Neuronal stem cell (in vitro differentiated cells): ENCODE results near the gene GNG13.
A peak's percentile ranks its signal among the peaks of the same experiment; 100 is the strongest.

ENCODE experiments used
- DNase-seq: peaks from one replicate; pipeline ENCODE4 v3.0.0-alpha.2; 2013; ENCODE audit warnings: low spot score
- H2AFZ ChIP-seq: one replicate; pipeline ENCODE4 v1.6.1; 2013; ENCODE audit warnings: mild to moderate bottlenecking, low read length, inconsistent platforms
- H2AK5ac ChIP-seq: 2 replicates; pipeline ENCODE4 v1.6.1; 2013; ENCODE audit warnings: low read depth, mild to moderate bottlenecking, inconsistent platforms, low read length, moderate library complexity, mixed read lengths
- H2BK120ac ChIP-seq: 2 replicates; pipeline ENCODE4 v1.6.1; 2013; ENCODE audit warnings: low read depth, mild to moderate bottlenecking, inconsistent platforms, low read length, moderate library complexity, mixed read lengths
- H2BK12ac ChIP-seq: one replicate; pipeline ENCODE4 v1.6.1; 2013; ENCODE audit warnings: low read length, inconsistent platforms
- H2BK15ac ChIP-seq: 2 replicates; pipeline ENCODE4 v1.6.1; 2013; ENCODE audit warnings: mild to moderate bottlenecking, low read length, inconsistent platforms, mixed read lengths
- H2BK5ac ChIP-seq: one replicate; pipeline ENCODE4 v1.6.1; 2013; ENCODE audit warnings: inconsistent platforms, mild to moderate bottlenecking, low read length, moderate library complexity
- H3K14ac ChIP-seq: one replicate; pipeline ENCODE4 v1.6.1; 2013; ENCODE audit warnings: low read length, inconsistent platforms
- H3K18ac ChIP-seq: 2 replicates; pipeline ENCODE4 v1.6.1; 2013; ENCODE audit warnings: low read length, inconsistent platforms
- H3K23ac ChIP-seq: 2 replicates; pipeline ENCODE4 v1.6.1; 2013; ENCODE audit warnings: low read depth, mild to moderate bottlenecking, mixed read lengths, low read length, inconsistent platforms; ENCODE audit not compliant: poor library complexity
- H3K27ac ChIP-seq: replicated peaks from 3 replicates; pipeline ENCODE4 v1.5.1; 2013; ENCODE audit warnings: low read length, inconsistent platforms
- H3K27me3 ChIP-seq, 3 experiments: 2 replicates each; pipeline ENCODE4 v1.6.1; 2013; ENCODE audit warnings: low read length in 3 of 3, mild to moderate bottlenecking in 2 of 3, inconsistent platforms in 1 of 3, low read depth in 1 of 3, mixed read lengths in 1 of 3, moderate library complexity in 1 of 3; ENCODE audit not compliant: control insufficient read depth in 3 of 3, insufficient read depth in 3 of 3
- H3K36me3 ChIP-seq, 2 donors: replicated peaks in 1 of 2; 2 replicates each; pipeline ENCODE4 v1.6.1; 2013; ENCODE audit warnings: low read length in 2 of 2; ENCODE audit not compliant: control insufficient read depth in 2 of 2, insufficient read depth in 2 of 2
- H3K4ac ChIP-seq: 2 replicates; pipeline ENCODE4 v1.6.1; 2013; ENCODE audit warnings: inconsistent platforms, mild to moderate bottlenecking, low read length, moderate library complexity
- H3K4me1 ChIP-seq, 2 donors: 1 replicate in 1 of 2; 2 replicates in 1 of 2; pipeline ENCODE4 v1.6.1; 2013; ENCODE audit warnings: low read length in 2 of 2, low read depth in 1 of 2; ENCODE audit not compliant: control insufficient read depth in 2 of 2, insufficient read depth in 1 of 2
- H3K4me2 ChIP-seq: one replicate; pipeline ENCODE4 v1.6.1; 2013; ENCODE audit warnings: mild to moderate bottlenecking, low read length, inconsistent platforms; ENCODE audit not compliant: insufficient read depth, poor library complexity, severe bottlenecking
- H3K4me3 ChIP-seq, 2 donors: 2 replicates each; pipeline ENCODE4 v1.5.1; 2013; ENCODE audit warnings: low read length in 2 of 2, mild to moderate bottlenecking in 2 of 2, inconsistent platforms in 1 of 2, moderate library complexity in 1 of 2
- H3K79me1 ChIP-seq: one replicate; pipeline ENCODE4 v1.6.1; 2013; ENCODE audit warnings: low read depth, mild to moderate bottlenecking, inconsistent platforms, low read length, moderate library complexity
- H3K9ac ChIP-seq: one replicate; pipeline ENCODE4 v1.6.1; 2013; ENCODE audit warnings: mild to moderate bottlenecking, low read depth, low read length, inconsistent platforms; ENCODE audit not compliant: poor library complexity
- H3K9me3 ChIP-seq, 2 donors: replicated peaks in 1 of 2; 2 replicates each; pipeline versions ENCODE3 to v1.6.1; 2013; ENCODE audit warnings: low read length in 2 of 2, mild to moderate bottlenecking in 2 of 2, inconsistent platforms in 1 of 2, low read depth in 1 of 2, mixed read lengths in 1 of 2, moderate library complexity in 1 of 2; ENCODE audit not compliant: control insufficient read depth in 2 of 2, insufficient read depth in 1 of 2
- H4K8ac ChIP-seq: one replicate; pipeline ENCODE4 v1.6.1; 2013; ENCODE audit warnings: low read depth, mild to moderate bottlenecking, inconsistent platforms, low read length, moderate library complexity
- H4K91ac ChIP-seq: one replicate; pipeline ENCODE4 v1.6.1; 2013; ENCODE audit warnings: low read length, low read depth, mild to moderate bottlenecking, inconsistent platforms; ENCODE audit not compliant: poor library complexity
- WGBS, 2 donors: extraction: QIAGEN DNeasy Blood & Tissue Kit; methylation state at CpG; one replicate each; pipeline ENCODE4 v1.1.7; 2013; ENCODE audit warnings: missing lambda C conversion rate in 2 of 2, mixed read lengths in 1 of 2; ENCODE audit not compliant: insufficient read length in 2 of 2, insufficient replicate concordance in 1 of 2; ENCODE audit errors: extremely low coverage in 2 of 2; 5-methylcytosine and 5-hydroxymethylcytosine counted together

Gene GNG13

DNA sequence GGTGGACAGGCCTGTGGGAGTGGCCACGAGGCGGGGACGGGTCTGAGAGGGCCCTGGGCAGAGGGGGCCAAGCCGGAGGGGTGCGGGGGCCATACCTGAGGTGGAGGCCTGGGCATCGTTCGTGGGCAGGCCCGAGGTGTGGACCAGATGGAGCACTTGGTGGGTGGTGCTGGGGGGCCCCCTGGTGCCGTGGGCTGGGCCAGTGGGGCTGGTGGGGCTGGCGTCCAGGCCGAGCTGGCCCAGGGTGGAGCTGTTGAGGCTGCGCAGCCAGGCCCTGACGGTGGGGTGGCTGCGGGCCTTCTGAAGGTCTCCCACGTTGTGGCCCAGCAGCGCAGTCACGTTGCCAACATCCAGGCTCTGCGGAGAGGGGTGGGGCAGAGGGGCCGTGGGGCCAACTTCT, 30.6 kb downstream of the GNG13 start:
- H4K8ac ChIP-seq = no peak overlapping the region
- peak overlapping the region; percentile 0 for H3K9ac ChIP-seq
- no peak overlapping the region for H2BK120ac ChIP-seq
- H2BK12ac ChIP-seq = no peak overlapping the region
- no CpG with 5 or more reads among the region's 19 CpGs for WGBS, 2 donors
- no peak overlapping the region for H3K4ac ChIP-seq
- H2BK15ac ChIP-seq = peak overlapping the region; percentile 23
- DNase-seq = no peak
- H3K4me2 ChIP-seq = no peak overlapping the region
- H3K4me1 ChIP-seq = peaks cover 0 to 10% of the 10 kb centered on the region in 2 donors
- H3K14ac ChIP-seq = no peak overlapping the region
- H2AK5ac ChIP-seq = peak overlapping the region; percentile 25
- peaks cover 3% of the 10 kb centered on the region for H3K79me1 ChIP-seq
- peak overlapping the region; percentile 78 for H3K18ac ChIP-seq
- H2AFZ ChIP-seq = no peak overlapping the region
- H3K9me3 ChIP-seq = no peaks in the 10 kb centered on the region
- H3K36me3 ChIP-seq = no peaks in the 10 kb centered on the region
- H3K27me3 ChIP-seq = no peaks in the 10 kb centered on the region
- H4K91ac ChIP-seq = peak overlapping the region; percentile 30
- H3K23ac ChIP-seq = no peak overlapping the region
- no peak overlapping the region for H3K4me3 ChIP-seq
- H3K27ac ChIP-seq = no peak overlapping the region
- H2BK5ac ChIP-seq = peak overlapping the region; percentile 35

DNA sequence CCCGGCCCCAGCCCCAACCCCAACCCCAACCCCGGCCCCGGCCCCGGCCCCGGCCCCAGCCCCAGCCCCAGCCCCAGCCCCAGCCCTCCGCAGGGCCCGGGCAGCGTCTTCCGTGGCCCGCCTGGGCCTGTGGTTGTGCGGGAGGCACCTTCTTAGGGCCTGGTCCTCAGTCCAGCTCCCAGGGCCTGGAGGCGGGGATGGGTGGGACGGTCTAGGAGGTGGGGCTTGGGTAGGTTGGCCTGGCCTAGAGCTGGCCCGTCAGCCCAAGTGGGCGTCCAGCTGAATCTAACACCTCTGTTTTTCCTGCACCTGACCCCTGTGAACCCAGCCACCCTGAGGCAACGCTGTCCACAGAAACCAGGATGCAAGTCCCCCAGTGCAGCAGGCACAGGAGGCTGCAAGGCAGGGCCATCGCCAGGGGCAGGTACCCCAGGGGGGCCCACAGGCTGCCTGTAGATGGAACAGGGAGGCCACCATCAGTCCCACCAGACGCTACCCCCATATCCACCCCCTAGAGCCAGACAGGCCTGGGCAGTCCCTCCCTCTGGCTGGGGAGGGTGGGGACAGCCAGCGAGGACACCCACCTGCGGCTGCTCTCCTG, 31.2 kb downstream of the GNG13 start:
- peaks cover 3% of the 10 kb centered on the region for H3K79me1 ChIP-seq
- H3K4me1 ChIP-seq = peaks cover 0 to 10% of the 10 kb centered on the region in 2 donors
- WGBS, 2 donors = no CpG with 5 or more reads among the region's 20 CpGs
- H3K9ac ChIP-seq = peak overlapping the region; percentile 24
- no peak overlapping the region for H2BK12ac ChIP-seq
- H2AK5ac ChIP-seq = peak overlapping the region; percentile 97
- peak; percentile 24 for DNase-seq
- H3K36me3 ChIP-seq = no peaks in the 10 kb centered on the region
- H2BK120ac ChIP-seq = no peak overlapping the region
- H2BK5ac ChIP-seq = peak overlapping the region; percentile 35
- peak overlapping the region; percentile 23 for H2BK15ac ChIP-seq
- H2AFZ ChIP-seq = no peak overlapping the region
- no peak overlapping the region for H3K4ac ChIP-seq
- peak overlapping the region; percentile 28 for H3K27ac ChIP-seq
- no peaks in the 10 kb centered on the region for H3K9me3 ChIP-seq
- no peak overlapping the region for H4K8ac ChIP-seq
- no peak overlapping the region for H3K14ac ChIP-seq
- H3K23ac ChIP-seq = no peak overlapping the region
- H3K4me3 ChIP-seq = no peak overlapping the region
- H3K18ac ChIP-seq = peak overlapping the region; percentile 78
- peak overlapping the region; percentile 2 for H3K4me2 ChIP-seq
- H3K27me3 ChIP-seq = no peaks in the 10 kb centered on the region
- H4K91ac ChIP-seq = no peak overlapping the region

DNA sequence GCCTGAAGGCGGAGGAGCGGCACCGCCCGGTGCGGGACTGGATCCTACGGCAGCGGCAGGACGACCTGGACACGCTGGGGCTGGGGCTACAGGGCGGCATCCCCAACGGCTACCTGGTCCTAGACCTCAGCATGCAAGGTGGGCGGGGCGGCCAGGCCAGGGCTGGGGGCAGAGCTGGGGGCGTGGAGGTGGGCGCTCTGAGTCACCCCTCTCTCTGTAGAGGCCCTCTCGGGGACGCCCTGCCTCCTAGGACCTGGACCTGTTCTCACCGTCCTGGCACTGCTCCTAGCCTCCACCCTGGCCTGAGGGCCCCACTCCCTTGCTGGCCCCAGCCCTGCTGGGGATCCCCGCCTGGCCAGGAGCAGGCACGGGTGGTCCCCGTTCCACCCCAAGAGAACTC, 32.1 kb downstream of the GNG13 start:
- no peak overlapping the region for H3K4me2 ChIP-seq
- H3K9ac ChIP-seq = peak overlapping the region; percentile 70
- no peak for DNase-seq
- no peak overlapping the region for H3K4me3 ChIP-seq
- peaks cover 0 to 10% of the 10 kb centered on the region in 2 donors for H3K4me1 ChIP-seq
- peak overlapping the region; percentile 53 for H3K4ac ChIP-seq
- H3K23ac ChIP-seq = peak overlapping the region; percentile 43
- peak overlapping the region; percentile 94 for H3K18ac ChIP-seq
- H3K9me3 ChIP-seq = no peaks in the 10 kb centered on the region
- H2BK120ac ChIP-seq = peak overlapping the region; percentile 67
- H3K79me1 ChIP-seq = peaks cover 3% of the 10 kb centered on the region
- H2BK15ac ChIP-seq = peak overlapping the region; percentile 89
- H3K27me3 ChIP-seq = peaks cover 0 to under 1% (median 0%) of the 10 kb centered on the region in 3 experiments
- peak overlapping the region; percentile 97 for H2BK12ac ChIP-seq
- no peak overlapping the region for H3K14ac ChIP-seq
- peak overlapping the region; percentile 97 for H2AK5ac ChIP-seq
- H2AFZ ChIP-seq = no peak overlapping the region
- no peak overlapping the region for H3K27ac ChIP-seq
- no CpG with 5 or more reads among the region's 21 CpGs for WGBS, 2 donors
- H4K91ac ChIP-seq = no peak overlapping the region
- peak overlapping the region; percentile 3 for H4K8ac ChIP-seq
- H2BK5ac ChIP-seq = peak overlapping the region; percentile 88
- H3K36me3 ChIP-seq = no peaks in the 10 kb centered on the region

DNA sequence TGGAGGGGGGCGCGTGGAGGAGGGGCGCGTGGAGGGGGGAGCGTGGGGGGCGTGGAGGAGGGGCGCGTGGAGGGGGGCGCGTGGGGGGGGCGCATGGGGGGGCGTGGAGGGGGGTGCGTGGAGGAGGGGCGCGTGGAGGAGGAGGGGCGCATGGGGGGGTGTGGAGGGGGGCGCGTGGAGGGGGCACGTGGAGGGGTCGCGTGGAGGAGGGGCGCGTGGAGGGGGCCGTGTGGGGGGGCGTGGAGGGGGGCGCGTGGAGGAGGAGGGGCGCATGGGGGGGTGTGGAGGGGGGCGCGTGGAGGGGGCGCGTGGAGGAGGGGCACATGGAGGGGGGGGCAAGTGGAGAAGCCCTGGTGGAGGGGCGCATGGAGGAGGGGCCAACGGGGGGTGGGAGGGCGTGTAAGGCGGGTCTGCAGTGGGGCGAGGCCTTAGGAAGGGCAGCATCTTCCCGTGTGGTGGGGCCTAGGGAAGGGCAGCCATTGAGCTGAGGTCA, 32.7 kb downstream of the GNG13 start:
- WGBS, 2 donors = no CpG with 5 or more reads among the region's 38 CpGs
- Histone ChIP-seq H4K91ac (no peak overlapping the region), H2AFZ (no peak overlapping the region), H3K14ac (no peak overlapping the region), H3K36me3 (no peaks in the 10 kb centered on the region), H3K23ac (peak overlapping the region; percentile 43), H2BK15ac (peak overlapping the region; percentile 89), H3K18ac (no peak overlapping the region), H3K4ac (no peak overlapping the region), H3K9ac (no peak overlapping the region), H3K9me3 (no peaks in the 10 kb centered on the region), H3K27ac (peak overlapping the region; percentile 30), H3K4me2 (no peak overlapping the region), H2BK120ac (peak overlapping the region; percentile 67), H2BK12ac (no peak overlapping the region), H3K4me3 (no peak overlapping the region), H3K79me1 (peaks cover 3% of the 10 kb centered on the region), H4K8ac (no peak overlapping the region), H3K27me3 (peaks cover 0 to 4% (median 0%) of the 10 kb centered on the region in 3 experiments), H3K4me1 (peaks cover 0 to 10% of the 10 kb centered on the region in 2 donors), H2AK5ac (peak overlapping the region; percentile 97), H2BK5ac (no peak overlapping the region)
- DNase-seq = no peak
